ENCODE results near the gene WDR86. TPM values are rescaled to one million over a fixed set of nuclear protein-coding genes. Genes with fewer than 3 reads are reported as not detected.

WDR86 gene
- total RNA-seq, 1 experiment from 2014 or later = 0.86 TPM

DNA sequence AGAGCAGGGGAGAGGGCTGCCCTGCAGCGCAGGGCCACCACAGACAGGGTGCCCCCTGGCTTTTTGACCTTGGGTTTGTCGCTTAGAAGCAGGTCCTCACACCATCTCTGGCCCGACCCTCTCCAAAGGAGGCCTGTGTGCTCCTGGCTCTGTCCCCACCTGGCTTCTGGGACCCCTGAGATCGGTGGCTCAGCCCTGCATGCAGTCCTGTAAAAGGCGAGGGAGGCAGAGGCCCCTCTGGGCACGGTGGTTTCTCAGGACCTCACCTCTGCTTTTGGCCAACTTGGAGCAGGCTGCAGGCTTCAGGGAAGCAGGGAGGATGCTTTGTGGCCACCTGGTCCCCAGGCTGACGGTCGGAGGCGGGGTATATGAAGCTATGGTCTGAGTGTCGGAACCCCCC, 21.4 kb downstream of the WDR86 start:
- H3K4me1 ChIP-seq (ENCODE audit: insufficient read depth, low read length, poor library complexity, severe bottlenecking) = no peaks in the 10 kb centered on the region
- CTCF ChIA-PET = no interaction called here
- no peaks in the 10 kb centered on the region for H3K27me3 ChIP-seq (replicated peaks; ENCODE audit: insufficient read depth, low read depth, low read length, poor library complexity)
- H3K4me3 ChIP-seq (ENCODE audit: low read depth, low read length, poor library complexity, severe bottlenecking) = no peak overlapping the region
- TF ChIP-seq EZH2 (IDR thresholded peaks at IDR 0.05; ENCODE audit: borderline replicate concordance, low read depth, low read length, poor library complexity, severe bottlenecking) = no peak
- TF ChIP-seq, protein P1, sequence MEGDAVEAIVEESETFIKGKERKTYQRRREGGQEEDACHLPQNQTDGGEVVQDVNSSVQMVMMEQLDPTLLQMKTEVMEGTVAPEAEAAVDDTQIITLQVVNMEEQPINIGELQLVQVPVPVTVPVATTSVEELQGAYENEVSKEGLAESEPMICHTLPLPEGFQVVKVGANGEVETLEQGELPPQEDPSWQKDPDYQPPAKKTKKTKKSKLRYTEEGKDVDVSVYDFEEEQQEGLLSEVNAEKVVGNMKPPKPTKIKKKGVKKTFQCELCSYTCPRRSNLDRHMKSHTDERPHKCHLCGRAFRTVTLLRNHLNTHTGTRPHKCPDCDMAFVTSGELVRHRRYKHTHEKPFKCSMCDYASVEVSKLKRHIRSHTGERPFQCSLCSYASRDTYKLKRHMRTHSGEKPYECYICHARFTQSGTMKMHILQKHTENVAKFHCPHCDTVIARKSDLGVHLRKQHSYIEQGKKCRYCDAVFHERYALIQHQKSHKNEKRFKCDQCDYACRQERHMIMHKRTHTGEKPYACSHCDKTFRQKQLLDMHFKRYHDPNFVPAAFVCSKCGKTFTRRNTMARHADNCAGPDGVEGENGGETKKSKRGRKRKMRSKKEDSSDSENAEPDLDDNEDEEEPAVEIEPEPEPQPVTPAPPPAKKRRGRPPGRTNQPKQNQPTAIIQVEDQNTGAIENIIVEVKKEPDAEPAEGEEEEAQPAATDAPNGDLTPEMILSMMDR (conservative IDR thresholded peaks at IDR 0.05; ENCODE audit: low read depth, low read length) = no peak
- DNase-seq (ENCODE audit: low spot score) = no peak
- no peak overlapping the region for H3K27ac ChIP-seq (ENCODE audit: low read depth, low read length, poor library complexity, severe bottlenecking)
- no TSS peak for BruUV-seq (replicated peaks)
- POLR2A ChIA-PET (ENCODE audit: low non-redundant PET) = no interaction called here
- no peaks in the 10 kb centered on the region for H3K36me3 ChIP-seq (ENCODE audit: insufficient read depth, low read length, poor library complexity, severe bottlenecking)
- H3K9me3 ChIP-seq (ENCODE audit: low read depth, low read length, poor library complexity, severe bottlenecking) = no peaks in the 10 kb centered on the region
- intact Hi-C loops (cut with micrococcal nuclease; ENCODE audit: unreplicated experiment) = no loop called here

GRCh38 chr7:151388007-151388297, 21.9 kb downstream of the WDR86 start:
- no peak for DNase-seq (ENCODE audit: low spot score)
- peaks cover 2% of the 10 kb centered on the region for H3K27me3 ChIP-seq (replicated peaks; ENCODE audit: insufficient read depth, low read depth, low read length, poor library complexity)
- no peak overlapping the region for H3K27ac ChIP-seq (ENCODE audit: low read depth, low read length, poor library complexity, severe bottlenecking)
- CTCF ChIA-PET = no interaction called here
- H3K4me3 ChIP-seq (ENCODE audit: low read depth, low read length, poor library complexity, severe bottlenecking) = no peak overlapping the region
- no peaks in the 10 kb centered on the region for H3K36me3 ChIP-seq (ENCODE audit: insufficient read depth, low read length, poor library complexity, severe bottlenecking)
- intact Hi-C loops (cut with micrococcal nuclease; ENCODE audit: unreplicated experiment) = no loop called here
- POLR2A ChIA-PET (ENCODE audit: low non-redundant PET) = no interaction called here
- H3K9me3 ChIP-seq (ENCODE audit: low read depth, low read length, poor library complexity, severe bottlenecking) = no peaks in the 10 kb centered on the region
- no peaks in the 10 kb centered on the region for H3K4me1 ChIP-seq (ENCODE audit: insufficient read depth, low read length, poor library complexity, severe bottlenecking)
- TF ChIP-seq EZH2 (IDR thresholded peaks at IDR 0.05; ENCODE audit: borderline replicate concordance, low read depth, low read length, poor library complexity, severe bottlenecking) = no peak
- TF ChIP-seq, protein P1 (conservative IDR thresholded peaks at IDR 0.05; ENCODE audit: low read depth, low read length) = no peak
- BruUV-seq (replicated peaks) = no TSS peak

GRCh38 chr7:151387161-151388006, 22.5 kb downstream of the WDR86 start:
- ChIA-PET CTCF (no interaction called here), POLR2A (ENCODE audit: low non-redundant PET) (no interaction called here)
- TF ChIP-seq, protein P1 (conservative IDR thresholded peaks at IDR 0.05; ENCODE audit: low read depth, low read length) = no peak
- no peak for TF ChIP-seq EZH2 (IDR thresholded peaks at IDR 0.05; ENCODE audit: borderline replicate concordance, low read depth, low read length, poor library complexity, severe bottlenecking)
- no peak overlapping the region for H3K27ac ChIP-seq (ENCODE audit: low read depth, low read length, poor library complexity, severe bottlenecking)
- H3K9me3 ChIP-seq (ENCODE audit: low read depth, low read length, poor library complexity, severe bottlenecking) = no peaks in the 10 kb centered on the region
- intact Hi-C loops (cut with micrococcal nuclease; ENCODE audit: unreplicated experiment) = no loop called here
- DNase-seq (ENCODE audit: low spot score) = no peak
- BruUV-seq (replicated peaks) = no TSS peak
- peaks cover 7% of the 10 kb centered on the region for H3K27me3 ChIP-seq (replicated peaks; ENCODE audit: insufficient read depth, low read depth, low read length, poor library complexity)
- no peaks in the 10 kb centered on the region for H3K4me1 ChIP-seq (ENCODE audit: insufficient read depth, low read length, poor library complexity, severe bottlenecking)
- no peaks in the 10 kb centered on the region for H3K36me3 ChIP-seq (ENCODE audit: insufficient read depth, low read length, poor library complexity, severe bottlenecking)
- no peak overlapping the region for H3K4me3 ChIP-seq (ENCODE audit: low read depth, low read length, poor library complexity, severe bottlenecking)

All from A673 (cell line).